HG03442 (cell line): ENCODE results near the gene RBM23.

ENCODE experiments used
- ATAC-seq: cut with Tn5 transposase; IDR thresholded peaks from one replicate; pipeline ENCODE4 v1.9.1; 2021; ENCODE audit warnings: mild to moderate bottlenecking, moderate library complexity; ENCODE audit not compliant: unreplicated experiment

The RBM23 gene

GRCh38 chr14:22886500-22887259 lies 32.3 kb downstream of the RBM23 start:
- ATAC-seq, result peak; percentile 51

GRCh38 chr14:22885975-22886374 lies 33.0 kb downstream of the RBM23 start:
- no peak for ATAC-seq

- no peak for ATAC-seq
Observed at GRCh38 chr14:22884738-22885523, 34.0 kb downstream of the RBM23 start.

GRCh38 chr14:22884076-22884737 lies 34.7 kb downstream of the RBM23 start:
- no peak for ATAC-seq

GRCh38 chr14:22883173-22883976 lies 35.6 kb downstream of the RBM23 start, which contains the start of gene REM2:
REM2 (plus strand) TSS chr14:22883222; CDS start chr14:22883288, 66 bp downstream.
- no peak for ATAC-seq

- ATAC-seq, result no peak
Observed at GRCh38 chr14:22882529-22883172, 36.3 kb downstream of the RBM23 start.

- ATAC-seq, result no peak
Observed at GRCh38 chr14:22882064-22882463, 36.9 kb downstream of the RBM23 start.

GRCh38 chr14:22878271-22879246 lies 40.4 kb downstream of the RBM23 start:
- ATAC-seq, result no peak

GRCh38 chr14:22877000-22877501 lies 41.9 kb downstream of the RBM23 start:
- ATAC-seq, result no peak

- ATAC-seq, result no peak
Observed at GRCh38 chr14:22875748-22876319, 43.1 kb downstream of the RBM23 start.

GRCh38 chr14:22875003-22875747 lies 43.8 kb downstream of the RBM23 start:
- ATAC-seq, result no peak

GRCh38 chr14:22872833-22873520 lies 46.0 kb downstream of the RBM23 start:
- ATAC-seq, result no peak

- ATAC-seq, result peak; percentile 19
Observed at GRCh38 chr14:22872033-22872832, 46.7 kb downstream of the RBM23 start.

- peak; percentile 75 for ATAC-seq
Observed at GRCh38 chr14:22871224-22872032, 47.5 kb downstream of the RBM23 start, which contains the start of gene LRP10. LRP10 (plus strand) TSS chr14:22871740; CDS start chr14:22872304, 564 bp downstream.

GRCh38 chr14:22870811-22871223 lies 48.1 kb downstream of the RBM23 start:
- peak; percentile 39 for ATAC-seq
